Liver (tissue), 9 donors: ENCODE results near the gene CEMIP. TPM values are rescaled to one million over a fixed set of nuclear protein-coding genes. Genes with fewer than 3 reads are reported as not detected.

Experiments
- DNase-seq: peaks from one replicate; pipeline ENCODE4 v3.0.0-alpha.2; 2017; ENCODE audit warnings: low spot score
- H3K27ac ChIP-seq, 2 donors: one replicate each; pipeline ENCODE4 v1.7.0; 2013; ENCODE audit warnings: inconsistent platforms in 2 of 2, low read length in 2 of 2, control low read depth in 1 of 2, low read depth in 1 of 2, mild to moderate bottlenecking in 1 of 2
- H3K27me3 ChIP-seq, 4 donors: one replicate each; pipeline versions ENCODE4 v1.6.1 to v1.7.0; 2013; ENCODE audit warnings: low read length in 3 of 4, inconsistent platforms in 1 of 4, mild to moderate bottlenecking in 1 of 4, moderate library complexity in 1 of 4; ENCODE audit not compliant: control insufficient read depth in 4 of 4, insufficient read depth in 4 of 4
- H3K36me3 ChIP-seq, 4 donors: one replicate each; pipeline versions ENCODE4 v1.6.1 to v1.7.0; 2013; ENCODE audit warnings: low read length in 3 of 4, mild to moderate bottlenecking in 3 of 4, low read depth in 1 of 4, moderate library complexity in 1 of 4; ENCODE audit not compliant: control insufficient read depth in 4 of 4, insufficient read depth in 3 of 4
- H3K4me1 ChIP-seq, 4 donors: one replicate each; pipeline versions ENCODE4 v1.6.1 to v1.7.0; 2013; ENCODE audit warnings: low read length in 3 of 4, mild to moderate bottlenecking in 3 of 4, moderate library complexity in 1 of 4; ENCODE audit not compliant: control insufficient read depth in 4 of 4, insufficient read depth in 4 of 4
- H3K4me3 ChIP-seq, 3 donors: one replicate each; pipeline versions ENCODE4 v1.6.1 to v1.7.0; 2013; ENCODE audit warnings: low read length in 3 of 3, control low read depth in 1 of 3, low read depth in 1 of 3, mild to moderate bottlenecking in 1 of 3
- H3K9ac ChIP-seq, 2 donors: one replicate each; pipeline ENCODE4 v1.7.0; 2013; ENCODE audit warnings: low read length in 2 of 2, mild to moderate bottlenecking in 2 of 2, moderate library complexity in 2 of 2, control low read depth in 1 of 2, low read depth in 1 of 2
- H3K9me3 ChIP-seq, 4 donors: one replicate each; pipeline versions ENCODE4 v1.6.1 to v1.7.0; 2013; ENCODE audit warnings: low read length in 3 of 4; ENCODE audit not compliant: control insufficient read depth in 4 of 4
- ATF3 ChIP-seq: IDR thresholded peaks from 2 replicates; pipeline ENCODE4 v1.6.1; 2016; ENCODE audit warnings: antibody characterized with exemption
- CTCF ChIP-seq: fragments of 150-350 bp; IDR thresholded peaks from 2 replicates; pipeline ENCODE4 v1.5.1; 2017; ENCODE audit warnings: improper control_type of control experiment, low read depth, low read length; ENCODE audit not compliant: missing input control
- EGR1 ChIP-seq, 2 donors: IDR thresholded peaks; 2 replicates each; pipeline ENCODE4 v1.6.1; 2016 to 2018; ENCODE audit warnings: antibody characterized with exemption in 2 of 2, low read depth in 2 of 2
- FOXA1 ChIP-seq: IDR thresholded peaks from 2 replicates; pipeline ENCODE4 v1.6.1; 2016; ENCODE audit warnings: antibody characterized with exemption
- FOXA2 ChIP-seq: IDR thresholded peaks from 2 replicates; pipeline ENCODE4 v1.6.1; 2016; ENCODE audit warnings: antibody characterized with exemption
- HNF4A ChIP-seq, 2 donors: conservative IDR thresholded peaks; 2 replicates each; pipeline ENCODE4 v1.6.1; 2016; ENCODE audit warnings: antibody characterized with exemption in 2 of 2, mild to moderate bottlenecking in 2 of 2
- HNF4G ChIP-seq: IDR thresholded peaks from 2 replicates; pipeline ENCODE4 v1.6.1; 2016; ENCODE audit warnings: antibody characterized with exemption
- JUND ChIP-seq, 2 donors: IDR thresholded peaks; 2 replicates each; pipeline ENCODE4 v1.6.1; 2016; ENCODE audit warnings: antibody characterized with exemption in 2 of 2
- MAX ChIP-seq: IDR thresholded peaks from 2 replicates; pipeline ENCODE4 v1.6.1; 2016; ENCODE audit warnings: antibody characterized with exemption
- NR2F2 ChIP-seq: IDR thresholded peaks from 2 replicates; pipeline ENCODE4 v1.6.1; 2016; ENCODE audit warnings: antibody characterized with exemption
- RAD21 ChIP-seq, 2 donors: IDR thresholded peaks; 2 replicates each; pipeline ENCODE4 v1.6.1; 2016; ENCODE audit warnings: antibody characterized with exemption in 2 of 2, mild to moderate bottlenecking in 2 of 2
- REST ChIP-seq: IDR thresholded peaks from 2 replicates; pipeline ENCODE4 v1.6.1; 2016; ENCODE audit warnings: antibody characterized with exemption, mild to moderate bottlenecking
- RXRA ChIP-seq, 2 donors: IDR thresholded peaks; 2 replicates each; pipeline ENCODE4 v1.6.1; 2017 to 2018; ENCODE audit warnings: antibody characterized with exemption in 2 of 2, mild to moderate bottlenecking in 1 of 2
- SP1 ChIP-seq: IDR thresholded peaks from 2 replicates; pipeline ENCODE4 v1.6.1; 2018; ENCODE audit warnings: antibody characterized with exemption, mild to moderate bottlenecking
- TAF1 ChIP-seq: conservative IDR thresholded peaks from 2 replicates; pipeline ENCODE4 v1.6.1; 2016; ENCODE audit warnings: antibody characterized with exemption, mild to moderate bottlenecking
- YY1 ChIP-seq: IDR thresholded peaks from 2 replicates; pipeline ENCODE4 v1.6.1; 2016; ENCODE audit warnings: antibody characterized with exemption, mild to moderate bottlenecking
- ZBTB33 ChIP-seq: IDR thresholded peaks from 2 replicates; pipeline ENCODE4 v1.6.1; 2016; ENCODE audit warnings: antibody characterized with exemption
- WGBS: extraction: QIAGEN DNeasy Blood & Tissue Kit; methylation state at CpG from one replicate; pipeline ENCODE4 v1.1.7; 2013; 5-methylcytosine and 5-hydroxymethylcytosine counted together
- polyA plus RNA-seq, 2 donors: library from polyadenylated mRNA; stranded (reverse) in 1 of 2; unstranded in 1 of 2; fragments of 200-250 nt in 1 of 2; fragments of >200 nt in 1 of 2; fragmentation: Nextera tagmentation in 1 of 2; extraction: Ambion mirVana in 1 of 2; gene quantifications; one replicate each; pipeline versions ENCODE4 v1.2.1 to v1.2.3, GENCODE V29; 2013 to 2015
- total RNA-seq, 2 donors: library from RNA; depleted of rRNA; stranded (reverse); fragments of >200 nt; gene quantifications; one replicate each; pipeline ENCODE4 v1.2.3, GENCODE V29; 2014
- donor health status: healthy.
- donor health status: healthy.
- donor health status: healthy.
- donor health status: healthy.
- donor health status: healthy.

CEMIP gene
- total and polyA plus RNA-seq, 4 donors, result under 0.01 to 0.89 (median 0.21) TPM

GRCh38 chr15:80789796-80790195, 10.6 kb downstream of the CEMIP start:
- no peaks in the 10 kb centered on the region for H3K4me1 ChIP-seq
- 56% methylated on average over 4 of the region's 4 CpGs for WGBS
- no peak overlapping the region for H3K4me3 ChIP-seq
- H3K27ac ChIP-seq, result no peak overlapping the region
- peaks cover 0 to 10% (median 0%) of the 10 kb centered on the region in 4 donors for H3K27me3 ChIP-seq
- no peaks in the 10 kb centered on the region for H3K9me3 ChIP-seq
- no peaks in the 10 kb centered on the region for H3K36me3 ChIP-seq
- TF ChIP-seq HNF4G (no peak), MAX (no peak), REST (no peak), ATF3 (no peak), TAF1 (no peak), EGR1 (IDR thresholded peaks at IDR 0.05; ENCODE audit: low read depth in 2 of 2) (no peak), RXRA (IDR thresholded peaks at IDR 0.05) (no peak), ZBTB33 (no peak), RAD21 (IDR thresholded peaks at IDR 0.05) (no peak), JUND (IDR thresholded peaks at IDR 0.05) (no peak), FOXA1 (no peak), NR2F2 (no peak), FOXA2 (no peak), SP1 (no peak)
- H3K9ac ChIP-seq, result no peak overlapping the region
- DNase-seq, result no peak

GRCh38 chr15:80790236-80790635, 11.1 kb downstream of the CEMIP start:
- H3K4me1 ChIP-seq, result no peaks in the 10 kb centered on the region
- WGBS, result 82% methylated on average over 5 of the region's 5 CpGs
- DNase-seq, result no peak
- H3K9me3 ChIP-seq, result no peaks in the 10 kb centered on the region
- peaks cover 0 to 10% (median under 1%) of the 10 kb centered on the region in 4 donors for H3K27me3 ChIP-seq
- H3K9ac ChIP-seq, result no peak overlapping the region
- H3K4me3 ChIP-seq, result no peak overlapping the region
- H3K36me3 ChIP-seq, result no peaks in the 10 kb centered on the region
- H3K27ac ChIP-seq, result no peak overlapping the region
- no peak for TF ChIP-seq YY1
- TF ChIP-seq RAD21 (IDR thresholded peaks at IDR 0.05), result no peak
- no peak for TF ChIP-seq FOXA1
- no peak for TF ChIP-seq MAX
- no peak for TF ChIP-seq FOXA2
- TF ChIP-seq HNF4G, result no peak
- TF ChIP-seq NR2F2, result no peak
- TF ChIP-seq REST, result no peak
- no peak for TF ChIP-seq JUND (IDR thresholded peaks at IDR 0.05)
- no peak for TF ChIP-seq ZBTB33
- no peak for TF ChIP-seq EGR1 (IDR thresholded peaks at IDR 0.05; ENCODE audit: low read depth in 2 of 2)
- TF ChIP-seq TAF1, result no peak
- no peak for TF ChIP-seq ATF3
- TF ChIP-seq SP1, result no peak
- no peak for TF ChIP-seq CTCF
- no peak for TF ChIP-seq HNF4A (conservative IDR thresholded peaks at IDR 0.05)
